Endothelial cell of umbilical vein (primary cell): Measurements from ENCODE around the gene OCLN.

ENCODE experiments used
- EZH2 ChIP-seq: IDR thresholded peaks from 2 replicates; pipeline ENCODE4 v1.6.1; 2012; ENCODE audit warnings: borderline replicate concordance, low read depth, mild to moderate bottlenecking, moderate library complexity, low read length, inconsistent platforms; ENCODE audit not compliant: severe bottlenecking
- GATA2 ChIP-seq: IDR thresholded peaks from 2 replicates; pipeline ENCODE4 v1.7.0; 2011; ENCODE audit warnings: low read depth, mild to moderate bottlenecking, moderate library complexity, mixed read lengths, low read length; ENCODE audit not compliant: insufficient read length, insufficient read depth
- JUN ChIP-seq: IDR thresholded peaks from 2 replicates; pipeline ENCODE4 v1.6.1; 2011; ENCODE audit warnings: borderline replicate concordance, low read depth; ENCODE audit not compliant: insufficient read length, insufficient read depth
- POLR2A ChIP-seq: IDR thresholded peaks from 2 replicates; pipeline ENCODE4 v1.6.1; 2012; ENCODE audit warnings: low read depth, mild to moderate bottlenecking, control low read depth, low read length
- POLR2AphosphoS5 ChIP-seq: IDR thresholded peaks from 2 replicates; pipeline ENCODE4 v1.6.1; 2012; ENCODE audit warnings: low read depth, mild to moderate bottlenecking, control low read depth, low read length, moderate library complexity; ENCODE audit not compliant: insufficient read depth
- TF ChIP-seq, protein P1 (sequence below), 2 donors: IDR thresholded peaks; 1 replicate in 1 of 2; 2 replicates in 1 of 2; pipeline ENCODE4 v1.5.1; 2011; ENCODE audit warnings: low read length in 2 of 2, mild to moderate bottlenecking in 2 of 2, moderate library complexity in 2 of 2, control low read depth in 1 of 2, inconsistent platforms in 1 of 2, low read depth in 1 of 2; ENCODE audit not compliant: insufficient read depth in 1 of 2; ENCODE audit errors: extremely low read depth in 1 of 2
- TF ChIP-seq, protein P2 (sequence below): IDR thresholded peaks from 2 replicates; pipeline ENCODE4 v1.6.1; 2011; ENCODE audit not compliant: insufficient read depth, insufficient read length

DNA sequence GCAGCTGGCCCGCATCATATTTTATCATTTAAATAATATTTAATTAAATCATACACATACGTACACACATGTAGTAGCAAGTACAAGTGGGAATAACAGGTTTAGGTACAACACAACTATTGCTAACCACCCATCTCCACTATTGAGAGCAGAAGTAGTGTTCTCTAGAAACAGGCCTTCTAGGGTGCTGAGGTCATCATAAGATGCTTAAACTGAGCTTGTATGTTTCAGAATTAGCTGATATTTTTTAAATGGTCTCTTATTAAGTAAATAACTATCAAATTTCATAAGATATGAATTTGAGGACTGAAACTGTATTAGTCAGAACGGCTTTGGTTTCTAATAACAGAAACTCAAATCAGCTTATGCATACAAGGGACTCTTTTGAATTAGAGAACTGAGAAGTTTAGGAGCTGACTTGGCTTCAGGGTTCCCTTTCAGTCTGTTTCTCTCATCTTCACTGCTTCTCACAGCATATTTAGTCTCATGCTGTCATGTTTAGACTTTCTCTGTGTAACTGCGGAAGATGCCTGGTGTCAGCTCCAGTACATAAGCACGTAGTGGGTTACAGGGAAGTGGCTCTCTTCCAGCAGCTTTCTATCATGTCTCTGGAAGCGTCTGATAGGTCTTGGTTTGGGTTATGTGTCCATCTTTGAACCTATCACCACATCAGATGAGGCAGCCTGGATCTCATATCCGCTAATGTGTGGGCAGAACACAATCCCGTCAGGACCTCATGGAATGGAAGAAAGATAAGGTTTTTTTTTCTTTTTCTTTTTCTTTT, 25.0 kb upstream of the OCLN start:
- TF ChIP-seq, protein P1, sequence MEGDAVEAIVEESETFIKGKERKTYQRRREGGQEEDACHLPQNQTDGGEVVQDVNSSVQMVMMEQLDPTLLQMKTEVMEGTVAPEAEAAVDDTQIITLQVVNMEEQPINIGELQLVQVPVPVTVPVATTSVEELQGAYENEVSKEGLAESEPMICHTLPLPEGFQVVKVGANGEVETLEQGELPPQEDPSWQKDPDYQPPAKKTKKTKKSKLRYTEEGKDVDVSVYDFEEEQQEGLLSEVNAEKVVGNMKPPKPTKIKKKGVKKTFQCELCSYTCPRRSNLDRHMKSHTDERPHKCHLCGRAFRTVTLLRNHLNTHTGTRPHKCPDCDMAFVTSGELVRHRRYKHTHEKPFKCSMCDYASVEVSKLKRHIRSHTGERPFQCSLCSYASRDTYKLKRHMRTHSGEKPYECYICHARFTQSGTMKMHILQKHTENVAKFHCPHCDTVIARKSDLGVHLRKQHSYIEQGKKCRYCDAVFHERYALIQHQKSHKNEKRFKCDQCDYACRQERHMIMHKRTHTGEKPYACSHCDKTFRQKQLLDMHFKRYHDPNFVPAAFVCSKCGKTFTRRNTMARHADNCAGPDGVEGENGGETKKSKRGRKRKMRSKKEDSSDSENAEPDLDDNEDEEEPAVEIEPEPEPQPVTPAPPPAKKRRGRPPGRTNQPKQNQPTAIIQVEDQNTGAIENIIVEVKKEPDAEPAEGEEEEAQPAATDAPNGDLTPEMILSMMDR (IDR thresholded peaks at IDR 0.05; ENCODE audit: extremely low read depth in 1 of 2, insufficient read depth in 1 of 2, low read depth in 1 of 2, low read length in 2 of 2), result no peak
- TF ChIP-seq POLR2A (no peak), EZH2 (no peak), POLR2AphosphoS5 (no peak), JUN (no peak), GATA2 (no peak)
- TF ChIP-seq, protein P2, sequence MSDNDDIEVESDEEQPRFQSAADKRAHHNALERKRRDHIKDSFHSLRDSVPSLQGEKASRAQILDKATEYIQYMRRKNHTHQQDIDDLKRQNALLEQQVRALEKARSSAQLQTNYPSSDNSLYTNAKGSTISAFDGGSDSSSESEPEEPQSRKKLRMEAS, result no peak
